Stromal cell of bone marrow (primary cell): Measurements from ENCODE around the gene RGS9.
A peak's percentile ranks its signal among the peaks of the same experiment; 100 is the strongest.

Source experiments
- DNase-seq: peaks from one replicate; pipeline ENCODE4 v3.0.0-alpha.2; 2012; ENCODE audit warnings: low read depth

RGS9 gene

DNA sequence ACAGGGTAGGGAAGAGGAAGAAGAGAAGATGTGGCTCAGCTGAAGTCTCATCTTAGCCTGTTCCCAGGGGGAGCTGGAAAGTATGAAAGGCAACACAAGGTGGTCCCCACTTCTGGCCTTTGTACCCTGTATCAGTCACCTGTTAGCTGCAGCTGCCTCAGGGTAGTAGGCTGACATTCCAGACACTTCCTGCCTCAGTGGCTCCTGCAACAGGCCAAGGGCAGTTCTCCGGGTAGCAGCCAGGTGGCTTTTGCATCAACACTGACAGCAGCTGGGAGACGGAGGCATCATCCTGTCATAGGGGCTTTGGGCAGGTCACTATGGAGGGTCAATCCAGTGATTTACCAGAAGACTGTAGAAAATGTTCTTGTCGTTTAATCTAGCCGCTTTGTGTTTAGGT, 124.0 kb downstream of the RGS9 start:
- no peak for DNase-seq

DNA sequence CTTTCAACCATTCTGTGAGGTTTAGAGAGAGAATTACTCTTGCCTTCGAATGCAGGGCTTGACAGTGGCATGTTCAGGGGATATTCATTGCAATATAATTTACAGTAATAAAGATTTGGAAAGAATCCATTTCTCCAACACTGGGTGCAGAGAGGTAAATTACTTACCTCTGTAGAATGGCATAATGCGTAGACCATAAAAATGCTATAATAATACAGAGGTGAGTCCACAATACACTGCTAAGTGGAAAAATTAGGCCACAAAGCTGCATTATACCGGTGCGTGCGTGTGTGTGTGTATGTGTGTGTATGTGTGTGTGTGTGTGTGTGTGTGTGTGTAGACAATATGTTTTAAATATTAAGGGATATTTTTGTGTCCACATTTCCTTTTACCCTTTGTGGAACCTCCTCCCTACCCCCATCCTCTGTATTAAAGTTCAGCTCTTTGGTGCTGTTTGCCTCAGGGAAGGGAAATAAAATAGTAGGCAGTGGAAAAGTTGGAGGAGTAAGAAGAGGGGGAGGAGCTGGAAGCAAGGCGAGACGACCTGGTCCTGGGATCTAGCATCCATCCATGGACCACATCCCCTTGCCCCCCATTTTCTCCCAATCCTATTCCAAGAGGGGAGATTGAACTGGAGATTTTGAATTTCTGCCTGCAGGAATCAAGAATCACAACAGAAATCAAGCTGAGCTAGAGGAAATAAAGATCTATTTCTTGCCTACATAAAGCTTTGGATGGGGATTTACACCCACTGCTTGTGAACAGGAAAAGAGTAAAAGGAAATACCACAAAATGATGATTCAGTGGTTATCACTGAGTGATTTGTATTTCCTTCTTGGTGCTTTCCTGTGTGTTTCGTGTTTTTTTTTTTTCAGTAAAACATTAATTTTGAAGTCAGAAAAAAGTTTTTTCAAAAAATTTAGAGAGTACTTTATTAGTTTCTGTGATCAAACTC, 124.8 kb downstream of the RGS9 start:
- peak; percentile 17 for DNase-seq

DNA sequence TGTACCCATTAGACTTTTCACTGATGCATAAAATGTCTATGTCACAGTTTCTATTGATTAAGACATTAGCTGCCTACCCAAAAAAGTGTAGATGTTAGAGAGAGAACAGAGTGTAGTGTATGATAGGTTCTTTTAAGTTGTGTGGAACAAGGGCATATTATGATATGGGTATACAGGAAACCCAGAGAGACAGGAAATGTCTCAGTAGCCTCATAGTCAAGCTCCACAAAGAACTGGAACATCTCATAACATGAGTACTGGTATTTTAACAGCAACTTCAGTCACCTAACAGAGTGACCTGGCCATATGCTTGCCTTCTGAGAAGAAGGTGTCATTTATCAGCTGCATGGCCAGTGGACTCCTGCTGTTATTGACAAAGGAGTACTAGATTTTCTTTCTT, 128.1 kb downstream of the RGS9 start:
- no peak for DNase-seq

DNA sequence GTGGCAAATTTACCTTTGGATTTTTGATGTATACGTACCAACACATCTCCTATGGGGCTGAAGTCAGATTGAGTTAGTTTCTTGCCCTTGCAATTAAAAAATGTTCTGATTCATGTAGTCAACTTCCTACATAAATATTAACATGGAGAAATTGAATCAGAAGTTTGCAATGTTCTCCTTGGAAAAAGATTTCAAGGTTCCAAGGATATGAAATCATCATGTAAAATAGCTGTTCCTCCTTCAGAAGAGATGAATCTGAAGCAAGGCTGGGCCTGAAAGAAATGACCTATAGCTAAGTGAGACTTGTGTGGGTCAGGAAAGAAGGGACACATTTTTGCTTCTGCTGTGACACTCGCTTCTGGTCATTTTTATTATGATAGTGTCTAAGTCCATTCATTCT, 131.7 kb downstream of the RGS9 start:
- DNase-seq: peak; percentile 57

DNA sequence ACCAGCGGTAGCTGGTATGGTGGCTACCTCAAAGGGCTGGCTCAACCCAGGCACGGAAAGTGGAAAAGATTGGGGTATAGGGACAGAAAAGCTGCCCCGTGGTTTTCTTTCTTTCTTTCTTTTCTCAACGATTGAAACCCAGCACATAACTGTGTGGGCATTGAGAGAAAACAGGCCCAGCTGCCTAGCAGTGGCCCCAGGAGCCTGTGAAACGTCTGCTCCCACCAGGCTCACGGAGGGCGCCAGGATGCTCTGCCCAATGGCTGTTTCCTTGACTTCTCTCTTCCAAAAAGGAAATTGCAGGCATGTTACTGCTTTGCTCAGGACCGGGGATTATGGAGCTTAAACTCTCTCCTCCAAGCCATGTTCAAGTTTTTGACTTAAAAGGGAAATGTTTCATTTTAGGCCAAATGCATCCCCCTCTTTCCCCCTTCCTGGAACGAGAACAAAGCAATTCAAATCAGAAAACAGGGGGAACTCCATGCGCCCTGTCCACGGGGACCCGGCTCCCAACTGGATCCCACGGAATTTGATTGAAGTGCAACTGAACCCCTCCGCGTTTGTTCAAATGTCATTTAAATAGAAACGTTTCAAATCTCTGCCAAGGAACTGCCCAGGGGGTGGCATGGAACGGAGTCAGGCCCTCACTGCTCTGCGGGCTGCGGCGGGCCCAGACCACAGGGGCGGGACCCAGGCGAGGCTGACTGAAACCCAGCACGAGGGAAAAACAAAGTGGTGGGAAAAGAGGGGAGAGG, 133.5 kb downstream of the RGS9 start:
- no peak for DNase-seq

DNA sequence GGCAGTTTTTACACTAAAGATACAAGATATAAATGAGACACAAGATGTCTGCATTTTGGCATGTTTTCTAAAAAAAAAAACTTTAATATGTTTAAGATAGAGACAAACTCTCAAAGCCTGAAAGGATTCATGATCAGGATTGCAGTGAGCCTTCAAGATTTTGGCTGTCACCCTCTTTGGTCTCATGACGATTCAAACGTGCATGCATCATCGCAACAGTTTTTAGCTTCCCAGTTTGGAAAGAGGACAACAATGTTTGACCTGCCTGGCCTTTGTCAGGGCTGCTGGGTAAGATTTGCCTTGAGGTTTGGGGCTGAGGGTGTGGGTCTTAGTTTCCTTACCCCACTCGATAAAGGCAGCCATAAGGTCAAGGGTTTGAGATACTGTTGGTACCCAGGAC, 134.1 kb downstream of the RGS9 start:
- DNase-seq: peak; percentile 27
